B cell (primary cell): ENCODE results near the gene MYL12A. TPM values are rescaled to one million over a fixed set of nuclear protein-coding genes. Genes with fewer than 3 reads are reported as not detected.

Experiments
- ATAC-seq: fragments of 200-7000 bp; cut with Tn5 transposase; one replicate; pipeline ENCODE4 v1.10.0; 2021; ENCODE audit warnings: low read depth, mild to moderate bottlenecking, moderate number of reproducible peaks, moderate library complexity
- CTCF ChIA-PET: fragments of 350-600 bp; sonication (Branson Sonifier 250); formaldehyde crosslinking; loops from one replicate; lab custom pipeline; 2021; ENCODE audit warnings: antibody characterized with exemption, inconsistent platforms; lab: Charles Lee
- POLR2A ChIA-PET: fragments of 350-600 bp; sonication (Branson Sonifier 250); formaldehyde crosslinking; loops from one replicate; lab custom pipeline; 2021; ENCODE audit warnings: antibody characterized with exemption; lab: Charles Lee
- DNase-seq: peaks from one replicate; pipeline ENCODE4 v3.0.0; 2013
- H2AFZ ChIP-seq: 2 replicates; pipeline ENCODE4 v1.6.1; 2012; ENCODE audit warnings: mild to moderate bottlenecking, low read depth, low read length; ENCODE audit not compliant: insufficient read depth, poor library complexity, severe bottlenecking
- H3K27ac ChIP-seq, 2 donors: 1 replicate in 1 of 2; 2 replicates in 1 of 2; pipeline ENCODE4 v1.5.1; 2012 to 2013; ENCODE audit warnings: low read length in 2 of 2, mild to moderate bottlenecking in 2 of 2, moderate library complexity in 1 of 2
- H3K27me3 ChIP-seq, 4 experiments: fragments of 200-600 bp in 1 of 4; sonication (generic) in 1 of 4; replicated peaks in 1 of 4; 1 replicate in 2 of 4; 2 replicates in 2 of 4; pipeline versions ENCODE4 v1.6.1 to v1.7.0; 2013 to 2016; ENCODE audit warnings: low read length in 3 of 4, mild to moderate bottlenecking in 2 of 4, mixed read lengths in 1 of 4, moderate library complexity in 1 of 4; ENCODE audit not compliant: insufficient read depth in 4 of 4, control insufficient read depth in 3 of 4; ENCODE audit errors: control extremely low read depth in 1 of 4
- H3K36me3 ChIP-seq, 2 experiments: replicated peaks in 1 of 2; 1 replicate in 1 of 2; 2 replicates in 1 of 2; pipeline versions ENCODE4 v1.6.1 to v1.7.1; 2013; ENCODE audit warnings: low read length in 1 of 2; ENCODE audit not compliant: insufficient read depth in 2 of 2, control insufficient read depth in 1 of 2; ENCODE audit errors: control extremely low read depth in 1 of 2, extremely low read depth in 1 of 2
- H3K4me1 ChIP-seq, 2 donors: fragments of 200-600 bp in 1 of 2; sonication (generic) in 1 of 2; 1 replicate in 1 of 2; 2 replicates in 1 of 2; pipeline versions ENCODE4 v1.5.1 to v1.6.1; 2013 to 2017; ENCODE audit warnings: low read length in 2 of 2; ENCODE audit not compliant: control insufficient read depth in 2 of 2, insufficient read depth in 2 of 2
- H3K4me2 ChIP-seq: replicated peaks from 2 replicates; pipeline ENCODE3; 2012; ENCODE audit warnings: mild to moderate bottlenecking, low read depth, low read length; ENCODE audit not compliant: poor library complexity, severe bottlenecking
- H3K4me3 ChIP-seq, 5 experiments: fragments of 200-600 bp in 1 of 5; sonication (generic) in 1 of 5; 1 replicate in 3 of 5; 2 replicates in 2 of 5; pipeline versions ENCODE4 v1.5.1 to v1.7.0; 2011 to 2016; ENCODE audit warnings: low read length in 4 of 5, mild to moderate bottlenecking in 4 of 5, low read depth in 2 of 5, control low read depth in 1 of 5, moderate library complexity in 1 of 5; ENCODE audit not compliant: insufficient read depth in 1 of 5; ENCODE audit errors: control extremely low read depth in 1 of 5, extremely low read depth in 1 of 5
- H3K79me2 ChIP-seq: fragments of 200-600 bp; sonication (generic); one replicate; pipeline ENCODE4 v1.6.0; 2016; ENCODE audit warnings: low read length; ENCODE audit not compliant: control insufficient read depth, insufficient read depth
- H3K9ac ChIP-seq: fragments of 200-600 bp; sonication (generic); 2 replicates; pipeline ENCODE4 v1.6.1; 2017; ENCODE audit warnings: mild to moderate bottlenecking, low read length, moderate library complexity
- H3K9me3 ChIP-seq, 3 donors: one replicate each; pipeline versions ENCODE4 v1.6.1 to v1.7.1; 2013; ENCODE audit warnings: low read length in 2 of 3; ENCODE audit not compliant: control insufficient read depth in 2 of 3, insufficient read depth in 1 of 3; ENCODE audit errors: control extremely low read depth in 1 of 3
- H4K20me1 ChIP-seq: 2 replicates; pipeline ENCODE4 v1.6.0; 2012; ENCODE audit warnings: mild to moderate bottlenecking, low read length; ENCODE audit not compliant: insufficient read depth, control insufficient read depth, poor library complexity, severe bottlenecking
- H3K27ac Mint-ChIP-seq: one replicate; pipeline ENCODE4 v1.8.0; 2021; ENCODE audit warnings: mixed read lengths
- H3K27me3 Mint-ChIP-seq: one replicate; pipeline ENCODE4 v1.8.0; 2021; ENCODE audit warnings: mixed read lengths
- H3K4me1 Mint-ChIP-seq: one replicate; pipeline ENCODE4 v1.8.0; 2021; ENCODE audit warnings: mixed read lengths
- H3K4me3 Mint-ChIP-seq: one replicate; pipeline ENCODE4 v1.8.0; 2021; ENCODE audit warnings: mixed read lengths
- H3K9me3 Mint-ChIP-seq: one replicate; pipeline ENCODE4 v1.8.0; 2022; ENCODE audit warnings: mixed read lengths; ENCODE audit not compliant: insufficient read depth
- EZH2 ChIP-seq: IDR thresholded peaks from 2 replicates; pipeline ENCODE4 v1.6.1; 2012; ENCODE audit warnings: borderline replicate concordance, low read depth, mild to moderate bottlenecking, moderate library complexity, low read length; ENCODE audit not compliant: insufficient read depth, poor library complexity, severe bottlenecking
- WGBS: methylation state at CpG from one replicate; pipeline ENCODE4 v1.1.5; 2013; ENCODE audit warnings: missing lambda C conversion rate; ENCODE audit not compliant: insufficient coverage; 5-methylcytosine and 5-hydroxymethylcytosine counted together
- intact Hi-C: fragments of 100-400 bp; cut with micrococcal nuclease; formaldehyde crosslinking; loops from one replicate; pipeline ENCODE4 v1.10.0; 2022
- polyA plus RNA-seq: library from polyadenylated mRNA; depleted of rRNA; stranded (reverse); fragments of >200 nt; gene quantifications from 2 replicates; pipeline ENCODE4 v1.2.3, GENCODE V29; 2012
- total RNA-seq, 2 donors: library from RNA; stranded (reverse); fragments of 120-200 nt in 1 of 2; gene quantifications; 1 replicate in 1 of 2; 2 replicates in 1 of 2; pipeline versions ENCODE4 v1.2.3 to v1.2.4, GENCODE V29; 2013 to 2022
- TF ChIP-seq, protein P1 (sequence below): fragments of 200-600 bp; IDR thresholded peaks from one replicate; pipeline ENCODE4 v1.8.0; 2022; ENCODE audit warnings: antibody characterized with exemption, mild to moderate bottlenecking

Gene MYL12A
- total and polyA plus RNA-seq, 2 donors (not counting 1 experiment from before 2014, with no cell fraction given): 276 to 281 TPM

- Histone ChIP-seq H3K9me3 (no peaks in the 10 kb centered on the region), H3K27me3 (peaks cover 0 to 7% (median 2%) of the 10 kb centered on the region in 4 experiments), H3K9ac (peak overlapping the region; percentile 87), H3K79me2 (peaks cover 5% of the 10 kb centered on the region), H3K27ac (no peak overlapping the region), H2AFZ (peak overlapping the region; percentile 94), H3K4me3 (peak overlapping the region; percentile 53 to 88 (median 85)), H3K36me3 (no peaks in the 10 kb centered on the region), H3K4me1 (peaks cover 7 to 10% of the 10 kb centered on the region in 2 donors), H3K4me2 (peak overlapping the region; percentile 91), H4K20me1 (no peaks in the 10 kb centered on the region)
- peak; percentile 90 for DNase-seq
- H3K9me3 Mint-ChIP-seq: no peaks in the 10 kb centered on the region
- peak overlapping the region; percentile 80 for H3K27ac Mint-ChIP-seq
- peak; percentile 99 for ATAC-seq
- CTCF ChIA-PET: interaction anchor here (0.6 to 6.9 kb wide), 43 partner anchors 9 to 701 kb away, joined by 3 to 63 read pairs (median 4); no protein-coding TSS in a partner anchor
- H3K27me3 Mint-ChIP-seq: peaks cover 30% of the 10 kb centered on the region
- H3K4me3 Mint-ChIP-seq: peak overlapping the region; percentile 96
- TF ChIP-seq EZH2: no peak
- TF ChIP-seq, protein P1, sequence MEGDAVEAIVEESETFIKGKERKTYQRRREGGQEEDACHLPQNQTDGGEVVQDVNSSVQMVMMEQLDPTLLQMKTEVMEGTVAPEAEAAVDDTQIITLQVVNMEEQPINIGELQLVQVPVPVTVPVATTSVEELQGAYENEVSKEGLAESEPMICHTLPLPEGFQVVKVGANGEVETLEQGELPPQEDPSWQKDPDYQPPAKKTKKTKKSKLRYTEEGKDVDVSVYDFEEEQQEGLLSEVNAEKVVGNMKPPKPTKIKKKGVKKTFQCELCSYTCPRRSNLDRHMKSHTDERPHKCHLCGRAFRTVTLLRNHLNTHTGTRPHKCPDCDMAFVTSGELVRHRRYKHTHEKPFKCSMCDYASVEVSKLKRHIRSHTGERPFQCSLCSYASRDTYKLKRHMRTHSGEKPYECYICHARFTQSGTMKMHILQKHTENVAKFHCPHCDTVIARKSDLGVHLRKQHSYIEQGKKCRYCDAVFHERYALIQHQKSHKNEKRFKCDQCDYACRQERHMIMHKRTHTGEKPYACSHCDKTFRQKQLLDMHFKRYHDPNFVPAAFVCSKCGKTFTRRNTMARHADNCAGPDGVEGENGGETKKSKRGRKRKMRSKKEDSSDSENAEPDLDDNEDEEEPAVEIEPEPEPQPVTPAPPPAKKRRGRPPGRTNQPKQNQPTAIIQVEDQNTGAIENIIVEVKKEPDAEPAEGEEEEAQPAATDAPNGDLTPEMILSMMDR: peak; percentile 89
- H3K4me1 Mint-ChIP-seq: peaks cover 13% of the 10 kb centered on the region
- POLR2A ChIA-PET: interaction anchor here (0.7 to 2.1 kb wide), 8 partner anchors 18 to 367 kb away, joined by 3 to 11 read pairs (median 4); no protein-coding TSS in a partner anchor
- intact Hi-C loops: loop anchor here (1.0 to 10.0 kb wide), 7 partner anchors 16 to 297 kb away; no protein-coding TSS in a partner anchor
- 13% methylated on average over 16 of the region's 18 CpGs for WGBS
These were observed 49.7 kb downstream of the MYL12A start for GRCh38 chr18:3297025-3297984.

DNA sequence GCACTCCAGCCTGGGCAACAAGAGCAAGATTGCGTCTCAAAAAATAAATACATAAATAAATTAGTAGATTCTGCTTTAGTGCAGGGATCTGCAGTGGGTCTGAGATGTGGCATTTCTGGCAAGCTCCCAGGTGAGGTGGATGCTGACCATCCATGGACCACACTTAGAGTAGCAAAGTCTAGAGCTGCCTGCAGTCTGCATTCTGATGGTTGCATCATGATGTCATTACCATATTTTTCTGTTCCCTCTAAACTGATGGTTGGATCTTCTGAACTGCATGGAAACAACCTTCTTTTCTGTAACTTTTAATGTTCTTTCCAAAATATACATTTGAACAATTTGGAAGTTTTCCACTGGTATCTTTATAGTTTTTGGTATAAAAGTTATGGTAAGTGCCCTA lies 57.2 kb downstream of the MYL12A start:
- ChIA-PET CTCF (no interaction called here), POLR2A (no interaction called here)
- H3K4me3 Mint-ChIP-seq: no peak overlapping the region
- Histone ChIP-seq H2AFZ (no peak overlapping the region), H3K36me3 (no peaks in the 10 kb centered on the region), H3K4me1 (no peaks in the 10 kb centered on the region), H3K27ac (no peak overlapping the region), H3K9me3 (no peaks in the 10 kb centered on the region), H4K20me1 (no peaks in the 10 kb centered on the region), H3K9ac (no peak overlapping the region), H3K27me3 (no peaks in the 10 kb centered on the region), H3K4me3 (no peak overlapping the region), H3K79me2 (no peaks in the 10 kb centered on the region), H3K4me2 (no peak overlapping the region)
- ATAC-seq: no peak
- TF ChIP-seq, protein P1: no peak
- TF ChIP-seq EZH2: no peak
- no CpG with 5 or more reads among the region's 1 CpG for WGBS
- peaks cover 20% of the 10 kb centered on the region for H3K27me3 Mint-ChIP-seq
- H3K9me3 Mint-ChIP-seq: no peaks in the 10 kb centered on the region
- no peak for DNase-seq
- H3K27ac Mint-ChIP-seq: no peak overlapping the region
- intact Hi-C loops: no loop called here
- H3K4me1 Mint-ChIP-seq: no peaks in the 10 kb centered on the region
